GM20000 (cell line): ENCODE results near the gene NTMT1.

Source experiments
- DNase-seq: peaks from one replicate; pipeline ENCODE4 v3.0.0; 2012; ENCODE audit warnings: low spot score
- CTCF ChIP-seq: IDR thresholded peaks from 2 replicates; pipeline ENCODE4 v1.5.1; 2012; ENCODE audit warnings: mild to moderate bottlenecking, control low read depth; ENCODE audit errors: extremely low read depth, missing control alignments

NTMT1 gene

DNA sequence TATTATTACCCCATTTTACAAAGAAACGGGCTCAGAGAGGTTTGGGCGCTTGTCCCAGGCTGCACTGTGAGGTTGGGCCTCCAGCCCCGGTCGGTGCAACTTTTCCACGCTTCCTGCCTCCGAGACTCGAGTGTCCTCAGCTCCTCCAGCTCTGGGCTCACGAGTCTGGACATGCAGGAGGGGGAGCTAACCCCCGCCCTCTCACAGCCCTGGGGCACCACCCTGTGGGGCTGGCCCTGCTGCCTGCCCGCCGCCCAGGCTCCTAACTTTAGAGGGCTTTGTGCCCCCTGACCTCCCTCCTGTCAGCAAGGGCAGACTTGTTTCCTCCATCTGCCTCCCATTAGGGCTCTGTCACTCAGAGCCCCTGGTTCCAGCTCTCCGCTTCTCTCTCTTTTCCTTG, 20.3 kb downstream of the NTMT1 start:
- DNase-seq, result no peak
- no peak for TF ChIP-seq CTCF

DNA sequence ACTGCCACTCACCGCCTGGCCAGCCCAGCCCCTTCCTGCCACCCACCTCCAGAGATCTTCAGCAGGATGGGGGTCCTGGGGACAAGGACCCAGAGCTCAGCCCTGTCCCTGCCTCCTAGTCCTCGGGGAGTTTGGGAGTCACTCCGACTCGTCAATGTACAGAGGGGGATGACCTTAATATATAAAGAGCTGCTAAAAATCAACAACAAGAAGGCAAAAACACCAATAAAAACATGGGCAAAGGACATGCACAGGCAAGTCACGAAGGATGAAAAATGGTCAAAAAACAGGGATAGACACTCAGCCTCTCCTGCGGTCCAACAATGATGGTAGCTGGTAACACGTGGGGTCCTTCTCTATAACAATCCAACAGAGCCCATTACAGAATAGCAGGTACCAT, 20.7 kb downstream of the NTMT1 start:
- DNase-seq, result no peak
- no peak for TF ChIP-seq CTCF

- no peak for DNase-seq
- TF ChIP-seq CTCF, result no peak
These were observed 21.7 kb downstream of the NTMT1 start for GRCh38 chr9:129647635-129648034.

DNA sequence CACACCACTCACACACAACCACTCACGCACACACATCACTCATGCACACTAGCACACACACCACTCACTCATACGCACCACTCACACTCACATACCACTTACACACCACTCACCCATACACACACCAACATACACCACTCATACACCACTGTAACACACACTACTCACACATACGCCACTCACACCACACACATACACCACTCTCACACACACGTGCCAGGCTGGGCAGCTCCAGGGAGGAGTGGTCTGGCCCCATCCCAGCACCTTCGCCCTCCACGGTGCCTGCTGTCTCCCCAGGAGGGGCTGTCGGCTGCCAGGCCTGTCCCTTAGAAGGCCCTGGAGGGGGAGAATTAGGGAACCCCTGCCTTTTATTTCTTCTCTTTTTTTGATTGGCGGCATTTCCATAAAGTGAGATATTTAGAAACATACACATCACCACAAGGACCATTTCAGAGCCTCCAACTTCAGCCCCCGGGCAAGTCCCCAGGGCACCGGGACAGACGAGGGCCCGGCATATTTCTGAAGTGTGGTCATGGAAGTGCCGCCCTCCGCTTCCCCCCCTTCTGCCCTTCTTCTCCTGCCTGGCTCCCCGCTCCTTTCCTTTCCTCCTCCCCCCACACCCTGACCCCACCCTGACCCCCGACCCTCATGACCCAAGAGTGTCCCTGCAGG, 22.3 kb downstream of the NTMT1 start:
- no peak for TF ChIP-seq CTCF
- no peak for DNase-seq

- TF ChIP-seq CTCF, result no peak
- no peak for DNase-seq
These were observed 22.8 kb downstream of the NTMT1 start for GRCh38 chr9:129648764-129649115.

- TF ChIP-seq CTCF, result no peak
- no peak for DNase-seq
These were observed 24.0 kb downstream of the NTMT1 start for GRCh38 chr9:129649726-129650679.

DNA sequence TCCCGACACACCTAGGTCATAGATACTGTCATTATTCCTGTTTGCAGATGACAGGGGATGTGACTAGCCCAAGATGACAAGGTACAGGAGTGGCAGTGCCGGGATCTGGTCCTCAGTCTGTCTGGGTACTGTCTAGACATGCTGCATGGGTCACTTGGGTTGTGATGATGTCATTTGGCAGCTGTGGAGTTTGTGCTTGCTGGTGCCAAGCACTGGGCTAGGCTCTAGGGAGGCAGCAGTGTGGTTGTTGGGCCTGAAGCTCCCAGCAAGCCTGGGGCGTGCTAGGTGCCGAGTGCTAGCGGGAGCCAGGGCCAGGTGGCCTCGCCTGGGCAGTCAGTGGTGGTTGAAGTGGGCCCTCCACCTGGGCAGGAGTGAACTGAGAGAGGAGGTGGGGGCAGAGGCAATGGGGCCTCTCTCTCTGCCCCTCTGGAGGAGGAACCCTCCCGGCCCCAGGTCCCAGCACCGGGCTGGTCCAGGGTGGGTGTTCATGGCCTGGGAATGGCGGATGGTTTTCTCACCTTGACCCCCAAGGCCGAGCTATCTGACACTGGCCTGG, 24.8 kb downstream of the NTMT1 start:
- no peak for DNase-seq

More for the DNA sequence above, 24.8 kb downstream of the NTMT1 start:
- TF ChIP-seq CTCF, result no peak
